ENCODE data around the gene BAX.

BAX gene

DNA sequence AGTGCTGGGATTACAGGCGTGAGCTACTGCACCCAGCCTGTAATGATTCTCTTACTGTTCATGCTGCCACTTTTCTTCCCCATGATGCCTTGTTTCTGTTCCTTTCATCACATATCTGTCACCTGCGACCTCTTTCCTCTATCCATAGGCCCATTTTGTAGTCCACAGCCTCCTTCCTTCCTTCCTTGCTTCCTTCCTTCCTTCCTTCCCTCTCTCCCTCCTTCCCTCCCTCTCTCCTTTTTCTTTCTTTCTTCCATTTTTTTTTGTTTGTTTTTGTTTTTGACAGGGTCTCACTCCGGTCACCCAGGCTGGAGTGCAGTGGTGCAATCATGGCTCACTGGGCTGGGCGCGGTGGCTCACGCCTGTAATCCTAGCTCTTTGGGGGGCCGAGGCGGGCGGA is 34.2 kb downstream of the BAX start:
- DNase-seq, result no peak

- DNase-seq, result no peak
Observed at GRCh38 chr19:48989701-48990291, 35.1 kb downstream of the BAX start.

- no peak for DNase-seq
Observed at GRCh38 chr19:48990400-48990799, 35.7 kb downstream of the BAX start.

GRCh38 chr19:48991011-48991609 is 36.4 kb downstream of the BAX start:
- DNase-seq, result no peak

DNA sequence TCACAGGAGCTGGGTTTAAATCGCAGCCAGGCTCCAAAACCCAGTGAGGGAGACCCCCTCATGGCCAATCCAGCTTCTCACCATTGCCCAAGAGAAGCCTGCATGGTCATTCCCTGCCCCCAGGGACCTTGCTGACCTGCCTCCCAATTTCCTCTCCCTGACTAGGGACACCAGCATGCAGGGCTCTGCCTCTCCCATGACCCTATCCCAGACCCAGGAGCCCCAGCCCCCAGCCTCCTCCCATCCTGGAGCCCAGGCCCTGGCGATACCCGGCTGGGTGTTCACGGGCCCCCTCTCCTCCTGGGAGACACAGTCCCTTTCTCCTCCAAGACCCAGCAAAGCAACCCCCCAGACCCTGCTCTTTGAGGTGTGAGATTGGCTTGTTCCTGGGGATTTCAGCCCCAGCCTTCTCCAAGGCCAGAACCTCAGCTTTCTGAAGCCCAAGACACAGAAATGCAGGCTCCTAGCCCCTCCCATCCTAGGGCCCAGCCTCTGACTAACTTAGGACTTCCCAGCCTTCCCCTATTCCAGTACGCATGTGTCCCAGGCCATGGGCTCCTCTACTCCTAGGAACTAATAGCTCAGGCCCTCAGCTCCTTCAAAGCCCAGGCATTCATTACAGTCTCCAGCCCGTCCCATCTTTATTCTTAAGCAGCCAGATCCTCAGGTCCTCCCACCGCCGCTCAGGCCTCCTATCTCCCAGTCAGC is 37.4 kb downstream of the BAX start:
- DNase-seq, result no peak

DNA sequence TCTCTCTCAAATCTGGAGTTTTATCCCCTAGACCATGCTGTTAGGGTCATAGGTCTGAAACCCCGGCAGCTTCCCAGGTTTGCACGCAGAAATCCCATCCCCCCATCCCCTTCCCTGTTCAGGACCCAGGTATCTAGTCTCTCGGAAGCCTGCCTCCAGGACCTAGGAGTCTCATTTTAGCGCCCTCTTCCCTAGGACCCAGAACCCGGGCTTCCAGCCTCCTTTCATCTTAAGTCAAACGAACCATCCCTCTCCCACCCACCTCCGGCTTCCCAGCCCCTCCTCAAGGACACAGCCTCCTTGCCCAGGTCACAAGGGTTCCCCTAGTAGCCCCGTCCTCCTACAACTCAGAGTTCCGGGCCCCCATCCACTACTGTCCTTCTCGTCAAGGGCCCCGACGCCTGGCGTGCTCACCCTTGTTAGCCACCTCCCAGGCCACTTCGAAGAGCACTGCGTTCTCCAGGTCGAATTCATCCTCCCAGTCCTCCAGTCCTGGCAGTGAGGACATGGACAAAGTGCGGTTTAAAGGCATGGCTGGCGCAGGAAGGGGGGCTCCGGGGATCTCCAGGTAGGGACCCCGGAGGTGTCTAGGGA is 38.0 kb downstream of the BAX start:
- DNase-seq, result no peak

DNA sequence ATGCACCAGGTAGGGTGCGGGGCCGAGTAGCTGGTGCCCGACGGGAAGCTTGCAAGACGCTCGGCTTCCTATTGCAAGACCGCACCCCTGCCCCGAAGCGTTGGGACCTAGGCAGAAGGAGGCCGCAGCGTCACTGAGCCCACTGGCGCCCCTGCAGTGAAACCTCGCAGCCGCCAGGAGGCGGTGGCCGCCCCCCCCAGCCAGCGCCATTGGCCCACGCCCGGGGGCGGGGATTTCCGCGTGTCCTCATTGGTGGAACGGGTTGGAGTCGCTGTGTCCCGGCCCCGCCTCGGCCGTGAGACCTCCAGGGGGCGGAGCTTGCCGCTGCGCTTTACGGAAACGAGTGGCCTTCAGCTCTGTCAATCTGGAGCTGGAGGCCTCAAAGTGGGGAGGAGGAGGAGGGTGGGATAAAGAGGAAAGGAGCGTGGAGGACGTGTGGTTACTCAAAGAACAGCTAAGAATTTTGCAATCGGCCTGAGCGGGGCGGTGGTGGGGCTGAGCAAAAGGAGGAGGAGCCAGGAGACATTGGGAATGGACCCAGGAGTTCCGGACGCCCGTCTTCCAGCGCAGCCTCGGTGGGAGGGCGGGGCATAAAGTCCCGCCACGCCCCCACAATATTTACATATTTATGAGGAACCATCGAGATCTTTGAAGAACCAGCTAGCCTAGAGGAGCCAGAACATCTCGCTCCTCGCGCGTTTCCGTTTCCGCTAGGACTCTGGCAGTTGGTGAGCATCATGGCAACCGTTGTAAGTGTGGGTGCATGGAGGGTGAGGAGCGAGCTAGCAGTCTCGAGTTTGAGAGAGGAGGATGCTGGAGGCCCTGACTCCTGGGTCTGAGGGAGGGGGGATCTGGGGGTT is 38.7 kb downstream of the BAX start, which contains the start of the genes GYS1 and RUVBL2:
Gene GYS1 (minus strand): TSS at position 135 of the 860 bp plus-strand sequence. CDS start 197 bp downstream, outside the sequence.
Gene RUVBL2 (plus strand): TSS at position 713 of the 860 bp plus-strand sequence. CDS start 25 bp downstream, at position 738.
- peak; percentile 98 for DNase-seq

DNA sequence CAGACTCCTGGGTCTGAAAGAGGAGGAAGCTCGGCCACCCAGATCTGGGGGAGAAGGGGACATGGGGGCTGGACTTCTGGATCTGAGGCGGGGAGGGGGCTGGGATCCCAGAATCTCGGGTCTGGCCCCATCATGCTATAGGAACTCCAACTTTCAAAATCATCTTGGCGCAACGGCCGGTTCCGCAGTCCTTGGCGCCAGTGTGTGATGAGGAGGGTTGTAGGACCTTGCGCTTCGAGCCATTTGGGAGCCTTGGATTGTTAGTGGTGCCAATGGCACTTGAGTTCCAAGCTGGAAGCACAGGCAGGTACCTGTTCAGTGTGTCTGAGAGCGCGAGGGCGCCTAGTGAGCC is 39.3 kb downstream of the BAX start:
- no peak for DNase-seq

GRCh38 chr19:48997972-48998371 is 43.3 kb downstream of the BAX start:
- no peak for DNase-seq

DNA sequence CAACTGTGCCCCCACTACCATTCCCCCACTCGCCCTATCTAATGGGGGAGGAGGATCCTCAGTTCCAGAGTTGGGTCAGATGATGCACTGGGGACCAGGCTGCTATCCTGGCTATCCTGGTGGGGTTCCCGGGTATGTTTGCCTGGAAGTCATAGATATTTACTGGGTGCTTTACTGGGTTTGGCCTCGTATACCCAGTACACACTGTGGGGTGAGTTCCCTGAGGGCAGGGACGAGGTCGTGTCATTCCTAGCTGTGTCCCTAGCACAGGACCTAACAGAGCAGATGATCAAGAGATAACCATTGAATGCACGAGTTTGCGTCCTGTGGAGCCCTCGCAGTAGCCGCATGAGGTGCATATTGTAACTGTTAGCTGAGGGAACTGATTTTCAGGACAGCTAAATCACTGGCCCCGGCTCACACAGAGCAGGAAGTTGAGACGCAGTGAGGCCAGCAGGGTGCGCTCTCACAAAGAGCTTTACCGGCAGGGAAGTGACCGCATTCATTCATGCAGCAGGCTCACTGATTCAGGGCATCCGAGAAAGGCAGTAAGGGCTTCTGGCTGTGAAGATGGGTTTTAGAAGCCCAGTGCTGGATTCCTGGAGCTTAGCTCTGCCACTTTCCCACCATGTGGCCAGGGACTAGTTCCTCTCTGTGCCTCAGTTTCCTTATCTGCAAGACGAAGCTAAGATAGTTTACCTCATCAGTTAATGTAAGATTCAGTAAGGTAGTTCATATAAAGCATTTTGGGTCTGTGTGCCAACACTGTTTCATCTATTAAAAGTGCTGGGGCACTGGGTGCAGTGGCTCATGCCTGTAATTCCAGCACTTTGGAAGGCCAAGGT is 45.0 kb downstream of the BAX start:
- DNase-seq, result no peak

DNA sequence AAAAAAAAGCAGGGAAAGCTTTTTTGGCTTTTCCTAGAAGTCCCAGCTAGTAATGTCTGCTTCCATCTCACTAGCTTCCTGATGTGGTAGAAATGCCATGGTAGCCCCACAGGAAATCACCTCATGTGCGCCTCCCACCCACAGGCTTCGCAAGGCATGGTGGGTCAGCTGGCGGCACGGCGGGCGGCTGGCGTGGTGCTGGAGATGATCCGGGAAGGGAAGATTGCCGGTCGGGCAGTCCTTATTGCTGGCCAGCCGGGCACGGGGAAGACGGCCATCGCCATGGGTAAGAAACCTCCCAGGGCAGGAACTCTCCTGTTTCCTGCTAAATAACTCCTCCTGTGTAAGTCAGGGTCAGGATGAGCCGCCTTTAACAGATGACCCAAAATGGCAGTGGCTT is 49.5 kb downstream of the BAX start:
- no peak for DNase-seq

DNA sequence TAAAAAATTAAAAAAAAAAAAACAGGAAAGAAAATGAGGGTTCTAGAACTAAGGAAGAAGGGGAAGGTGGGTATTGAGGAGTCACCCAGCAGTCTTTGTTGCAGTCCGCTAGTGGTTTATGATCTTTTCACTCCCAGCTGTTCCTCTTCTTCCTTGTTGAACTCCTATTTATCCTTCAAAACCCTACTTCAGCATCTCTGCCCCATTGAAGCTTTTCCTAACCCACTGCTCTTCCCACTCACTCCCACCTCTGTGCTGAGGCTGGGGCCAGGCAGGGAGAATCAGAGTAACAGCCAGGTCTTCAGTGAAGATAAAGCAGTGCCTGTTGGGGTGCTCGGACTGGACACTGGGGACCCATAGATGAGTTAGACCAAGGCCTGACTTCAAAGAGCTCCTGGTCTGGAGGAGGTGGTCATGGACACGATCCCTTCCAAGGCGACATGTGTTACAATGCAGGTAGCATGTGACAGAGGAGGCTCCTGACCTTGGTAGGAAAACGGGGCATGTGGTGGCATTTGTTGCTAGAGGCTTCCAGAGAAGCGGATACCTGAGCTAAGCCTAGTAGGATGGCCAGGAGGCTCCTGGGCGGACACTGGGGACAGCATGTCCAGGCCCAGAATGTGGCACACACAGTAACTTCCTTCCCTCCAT is 50.4 kb downstream of the BAX start:
- no peak for DNase-seq

GRCh38 chr19:49006905-49007304 is 52.2 kb downstream of the BAX start:
- DNase-seq, result no peak

- DNase-seq, result no peak
Observed at GRCh38 chr19:49009828-49010227, 55.2 kb downstream of the BAX start.

DNA sequence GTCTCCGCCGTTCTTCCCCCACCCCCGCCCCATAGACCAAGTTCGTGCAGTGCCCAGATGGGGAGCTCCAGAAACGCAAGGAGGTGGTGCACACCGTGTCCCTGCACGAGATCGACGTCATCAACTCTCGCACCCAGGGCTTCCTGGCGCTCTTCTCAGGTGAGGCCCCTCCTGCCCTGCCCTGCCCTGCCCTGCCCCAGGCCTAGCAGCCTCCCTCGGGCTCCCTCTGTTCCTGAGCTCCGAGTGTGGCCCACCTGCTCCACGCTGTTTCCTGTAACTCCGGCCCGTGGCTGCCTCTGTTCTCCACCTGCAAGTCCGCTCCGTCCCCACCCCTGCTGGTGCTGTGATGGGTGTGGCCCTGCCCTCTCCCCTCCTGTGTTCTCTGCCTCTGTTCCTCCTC is 55.8 kb downstream of the BAX start:
- DNase-seq, result no peak

GRCh38 chr19:49011194-49011593 is 56.5 kb downstream of the BAX start:
- DNase-seq, result no peak

All from NCI-H1105 treated with DMSO at 0.1 percent for 48 hours (cell line).